HG03342 (cell line): Measurements from ENCODE around the gene TMX4.
"Not testable (repeated sequence)": the region's sequence is repeated elsewhere in the genome, so short reads cannot be mapped to it uniquely, and the experiment has no call there.

ENCODE experiments used
- ATAC-seq: cut with Tn5 transposase; IDR thresholded peaks from one replicate; pipeline ENCODE4 v1.9.1; 2021; ENCODE audit warnings: mild to moderate bottlenecking, moderate library complexity; ENCODE audit not compliant: unreplicated experiment

Gene TMX4

DNA sequence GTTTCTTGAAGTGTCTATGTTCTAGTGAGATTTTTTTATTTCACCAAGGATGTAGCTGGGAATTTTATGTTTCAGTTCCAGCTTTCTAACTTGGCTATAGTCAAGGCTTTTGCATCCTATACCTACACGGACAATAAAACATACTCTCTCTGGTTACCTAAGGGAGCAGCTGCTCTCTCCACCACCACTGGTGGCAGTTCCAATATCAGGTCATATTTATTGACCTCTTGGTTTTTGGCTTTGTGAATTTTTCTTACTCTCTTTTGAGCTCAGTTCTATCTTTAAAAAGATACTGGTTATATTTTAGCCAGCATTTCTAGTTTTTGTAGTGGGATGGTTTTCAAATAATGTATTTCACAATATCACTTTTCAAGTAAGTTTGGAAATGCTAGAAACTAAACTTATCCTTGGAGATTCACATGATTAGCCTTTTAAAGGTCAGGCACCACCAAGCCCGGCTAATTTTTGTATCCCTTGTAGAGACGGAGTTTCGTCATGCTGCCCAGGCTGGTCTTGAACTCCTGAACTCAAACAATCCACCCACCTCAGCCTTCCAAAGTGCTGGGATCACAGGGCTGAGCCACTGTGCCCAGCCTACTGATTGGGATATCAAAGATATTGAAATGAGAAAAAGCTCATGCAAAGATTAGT, 44.7 kb downstream of the TMX4 start:
- ATAC-seq, result no peak

- ATAC-seq, result no peak
Measured at GRCh38 chr20:7971536-7972280, 47.9 kb downstream of the TMX4 start.

DNA sequence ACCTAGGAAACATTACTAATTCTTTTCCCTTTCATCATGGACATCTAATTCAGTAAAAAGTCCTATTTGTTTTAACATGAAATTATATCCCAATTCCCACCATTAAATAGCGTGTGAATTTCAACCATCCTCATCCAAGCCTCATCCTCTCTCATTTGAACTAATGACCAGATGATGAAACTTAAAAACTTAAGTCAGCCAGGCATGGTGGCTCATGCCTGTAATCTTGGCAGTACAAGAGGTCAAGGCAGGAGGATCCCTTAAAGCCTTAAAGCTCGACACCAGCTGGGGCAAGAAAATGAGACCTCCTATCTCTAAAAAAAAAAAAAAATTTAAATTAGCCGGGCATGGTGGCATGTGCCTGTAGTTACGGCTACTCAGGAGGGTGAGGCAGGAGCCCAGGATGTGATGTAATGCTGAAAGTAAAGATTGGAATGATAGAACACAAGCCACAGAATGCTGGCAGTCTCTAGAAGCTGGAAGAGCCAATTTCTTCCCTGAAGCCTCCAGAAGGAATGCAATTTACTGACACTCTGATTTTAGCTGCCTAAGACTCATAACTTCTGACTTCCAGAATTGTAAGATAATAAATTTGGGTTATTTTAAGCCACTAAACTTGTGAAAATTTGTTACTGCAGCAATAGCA, 52.2 kb downstream of the TMX4 start:
- no peak for ATAC-seq

- ATAC-seq, result no peak
Measured at GRCh38 chr20:7966176-7966575, 53.4 kb downstream of the TMX4 start.

DNA sequence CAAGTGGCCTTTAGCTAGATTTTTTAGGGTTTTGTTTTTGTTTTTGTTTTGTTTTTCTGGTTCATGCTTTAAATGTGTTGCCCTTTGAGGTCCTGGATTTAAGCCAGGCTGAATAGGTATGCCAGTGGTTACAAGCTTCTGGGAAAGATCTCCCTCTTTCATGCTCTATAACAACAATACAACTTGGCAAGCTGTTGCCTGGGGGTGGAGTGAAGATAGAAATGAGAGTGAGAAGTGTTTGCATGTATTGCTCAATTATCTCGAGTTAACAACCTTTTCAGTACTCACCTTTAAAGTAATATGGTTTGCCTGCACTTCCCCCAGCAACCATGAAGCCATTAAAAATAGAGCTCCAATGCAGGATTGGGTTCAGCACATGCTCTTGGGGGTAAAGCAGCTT, 60.1 kb downstream of the TMX4 start:
- no peak for ATAC-seq

DNA sequence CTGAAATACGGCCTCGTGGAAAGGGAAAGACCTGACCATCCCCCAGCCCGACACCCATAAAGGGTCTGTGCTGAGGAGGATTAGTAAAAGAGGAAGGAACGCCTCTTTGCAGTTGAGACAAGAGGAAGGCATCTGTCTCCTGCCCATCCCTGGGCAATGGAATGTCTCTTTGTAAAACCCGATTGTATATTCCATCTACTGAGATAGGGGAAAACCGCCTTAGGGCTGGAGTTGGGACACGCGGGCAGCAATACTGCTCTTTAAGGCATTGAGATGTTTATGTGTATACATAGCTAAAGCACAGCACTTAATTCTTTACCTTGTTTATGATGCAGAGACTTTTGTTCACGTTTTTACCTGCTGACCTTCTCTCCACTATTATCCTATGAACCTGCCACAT, 63.0 kb downstream of the TMX4 start:
- not testable (repeated sequence) for ATAC-seq

DNA sequence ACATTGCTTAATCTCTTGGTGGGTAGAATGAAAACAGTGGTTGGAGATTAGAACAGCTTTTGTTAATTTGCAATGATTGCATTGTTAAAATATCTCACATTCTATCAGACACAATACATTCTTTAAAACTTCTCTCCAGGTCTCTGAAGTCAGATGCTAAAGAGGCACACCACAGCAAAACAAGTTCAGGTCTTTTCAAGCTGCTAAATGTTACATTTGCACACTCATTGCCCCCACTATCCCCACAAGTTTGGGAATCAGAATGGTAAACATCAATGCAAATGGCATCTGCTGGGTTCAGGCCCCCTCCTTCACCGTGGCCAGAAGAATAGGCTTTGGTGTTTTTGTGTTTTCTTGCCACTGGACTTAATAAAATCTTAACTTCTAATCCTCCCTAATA, 69.2 kb downstream of the TMX4 start:
- no peak for ATAC-seq

GRCh38 chr20:7943891-7944290, 75.7 kb downstream of the TMX4 start:
- ATAC-seq, result no peak

- ATAC-seq, result no peak
Measured at GRCh38 chr20:7940341-7940740, 79.2 kb downstream of the TMX4 start, which contains the start of gene HAO1. Gene HAO1 (minus strand): TSS chr20:7940458. CDS start chr20:7940422, 36 bp downstream.

GRCh38 chr20:7939663-7940062, 79.9 kb downstream of the TMX4 start:
- ATAC-seq, result no peak

DNA sequence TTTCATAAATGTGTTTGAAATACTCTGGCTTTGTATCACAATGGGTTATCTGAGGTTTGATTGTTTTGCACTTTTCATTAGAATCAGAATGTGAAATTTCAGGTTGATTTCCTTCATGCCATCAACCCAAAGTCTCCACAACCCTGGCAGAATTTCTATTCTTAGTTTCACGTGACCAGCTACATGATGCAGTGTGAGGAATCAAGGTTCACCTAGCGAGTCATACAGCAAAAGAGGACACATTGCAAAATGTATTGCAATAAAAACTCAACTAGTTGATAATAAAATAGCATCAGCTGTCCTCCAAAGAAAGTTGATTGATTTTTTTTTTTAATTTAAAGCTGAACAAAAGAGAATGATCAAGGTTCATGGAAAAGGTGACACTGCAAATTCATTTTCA, 81.5 kb downstream of the TMX4 start:
- no peak for ATAC-seq

- no peak for ATAC-seq
Measured at GRCh38 chr20:7937328-7937727, 82.2 kb downstream of the TMX4 start.

DNA sequence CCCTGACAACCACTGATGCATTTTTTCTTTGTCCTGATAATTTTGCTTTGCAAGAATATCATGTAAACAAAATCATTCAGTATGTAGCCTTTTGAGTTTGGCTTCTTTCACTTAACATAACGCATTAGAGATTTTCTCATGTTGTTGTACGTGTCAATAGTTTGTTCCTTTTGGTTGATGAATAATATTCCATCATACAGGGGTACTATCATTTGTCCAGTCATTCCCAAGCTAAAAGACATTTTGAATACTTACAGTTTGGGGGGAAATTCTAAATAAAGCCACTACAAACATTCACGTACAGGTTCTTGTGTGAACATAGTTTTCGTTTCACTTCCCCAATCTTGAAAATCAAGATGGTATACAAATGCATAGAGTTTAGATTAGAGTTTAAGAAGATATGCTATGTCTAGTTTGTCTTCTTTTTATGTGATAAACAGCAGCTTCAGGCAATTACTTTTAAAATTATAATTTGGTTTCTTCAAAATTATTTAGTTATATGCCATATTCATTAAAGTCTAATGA, 84.5 kb downstream of the TMX4 start:
- no peak for ATAC-seq

GRCh38 chr20:7933346-7933745, 86.2 kb downstream of the TMX4 start:
- ATAC-seq, result no peak

- ATAC-seq, result no peak
Measured at GRCh38 chr20:7930343-7930742, 89.2 kb downstream of the TMX4 start.
